ENCODE results near the gene JARID2.

The JARID2 gene

DNA sequence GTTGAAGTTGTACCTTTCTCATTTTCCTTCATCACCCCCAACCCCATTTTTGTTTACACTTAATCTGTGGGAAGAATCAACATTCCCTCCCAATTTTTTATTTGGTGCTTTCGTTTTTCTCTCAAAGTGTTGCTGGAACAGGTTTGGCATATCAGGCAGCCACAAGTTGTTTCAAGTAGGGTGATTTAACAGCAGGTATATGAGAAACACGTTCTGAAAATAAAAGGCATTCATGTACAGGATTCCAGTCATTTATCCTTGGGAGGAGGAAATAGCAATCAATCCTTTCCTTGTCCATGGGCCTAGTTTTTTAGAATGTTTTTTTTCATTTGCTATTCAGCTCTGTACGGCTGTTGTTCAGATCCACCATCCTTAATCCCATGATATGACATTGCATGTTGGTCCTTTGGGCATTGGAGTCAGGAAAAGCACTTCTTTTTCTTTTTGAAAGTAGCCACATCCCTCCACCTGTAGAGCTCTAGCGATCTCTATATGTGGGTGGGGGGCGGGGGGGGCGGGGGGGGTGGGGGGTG, 120.2 kb downstream of the JARID2 start:
- Histone ChIP-seq H3K9me3 (ENCODE audit: low read length) (no peaks in the 10 kb centered on the region), H3K4me3 (ENCODE audit: low read depth in 1 of 2, low read length in 2 of 2) (no peak overlapping the region), H3K36me3 (ENCODE audit: insufficient read depth, low read length) (no peaks in the 10 kb centered on the region), H3K4me1 (ENCODE audit: insufficient read depth, low read length) (peaks cover 40% of the 10 kb centered on the region), H3K27me3 (ENCODE audit: control insufficient read depth in 1 of 2, insufficient read depth in 2 of 2, low read length in 2 of 2) (no peaks in the 10 kb centered on the region), H3K27ac (ENCODE audit: low read depth, low read length) (no peak overlapping the region), H3K9ac (ENCODE audit: low read length) (no peak overlapping the region)

DNA sequence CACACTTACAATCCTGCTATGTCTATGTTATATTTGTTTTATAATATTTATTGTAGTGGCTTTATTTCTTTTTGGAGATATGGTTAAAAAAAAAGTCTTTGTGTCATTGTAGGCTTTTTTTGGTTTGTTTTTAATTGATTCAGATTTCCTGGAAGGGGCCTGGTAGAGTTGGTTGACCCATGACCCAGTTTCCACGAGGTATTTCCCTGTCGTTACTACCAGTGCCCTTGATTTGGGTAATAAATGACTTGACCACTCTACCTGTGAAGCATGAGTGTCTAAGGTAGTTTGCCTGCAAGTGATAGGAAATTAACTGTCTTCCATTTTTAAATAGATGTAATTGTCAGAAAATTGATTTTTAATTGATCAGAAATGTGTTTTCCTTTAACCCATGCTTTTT, 121.0 kb downstream of the JARID2 start:
- Histone ChIP-seq H3K9ac (ENCODE audit: low read length) (no peak overlapping the region), H3K4me3 (ENCODE audit: low read depth in 1 of 2, low read length in 2 of 2) (no peak overlapping the region), H3K27ac (ENCODE audit: low read depth, low read length) (no peak overlapping the region), H3K9me3 (ENCODE audit: low read length) (no peaks in the 10 kb centered on the region), H3K27me3 (ENCODE audit: control insufficient read depth in 1 of 2, insufficient read depth in 2 of 2, low read length in 2 of 2) (no peaks in the 10 kb centered on the region), H3K4me1 (ENCODE audit: insufficient read depth, low read length) (peaks cover 43% of the 10 kb centered on the region), H3K36me3 (ENCODE audit: insufficient read depth, low read length) (no peaks in the 10 kb centered on the region)

DNA sequence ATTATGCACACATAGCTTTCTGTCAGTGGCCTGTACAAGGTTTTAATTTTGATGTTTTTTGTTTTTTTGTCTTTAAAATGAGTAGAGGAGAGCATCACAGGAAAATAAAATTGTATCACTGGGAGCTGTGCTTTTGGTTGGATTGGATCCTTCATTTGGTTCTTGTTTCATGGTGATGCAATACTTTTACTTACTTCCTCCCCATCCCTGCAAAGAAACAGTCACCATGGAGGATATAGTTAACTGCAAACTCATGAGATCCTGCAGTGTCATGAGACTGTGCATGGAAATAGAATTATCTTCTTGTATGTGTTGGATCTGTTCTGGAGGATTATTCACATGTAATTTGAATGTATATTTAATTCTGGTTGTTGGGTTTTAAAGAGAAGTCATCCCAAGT, 122.3 kb downstream of the JARID2 start:
- Histone ChIP-seq H3K9me3 (ENCODE audit: low read length) (no peaks in the 10 kb centered on the region), H3K9ac (ENCODE audit: low read length) (no peak overlapping the region), H3K36me3 (ENCODE audit: insufficient read depth, low read length) (no peaks in the 10 kb centered on the region), H3K27me3 (ENCODE audit: control insufficient read depth in 1 of 2, insufficient read depth in 2 of 2, low read length in 2 of 2) (no peaks in the 10 kb centered on the region), H3K27ac (ENCODE audit: low read depth, low read length) (no peak overlapping the region), H3K4me1 (ENCODE audit: insufficient read depth, low read length) (peaks cover 37% of the 10 kb centered on the region), H3K4me3 (ENCODE audit: low read depth in 1 of 2, low read length in 2 of 2) (no peak overlapping the region)

DNA sequence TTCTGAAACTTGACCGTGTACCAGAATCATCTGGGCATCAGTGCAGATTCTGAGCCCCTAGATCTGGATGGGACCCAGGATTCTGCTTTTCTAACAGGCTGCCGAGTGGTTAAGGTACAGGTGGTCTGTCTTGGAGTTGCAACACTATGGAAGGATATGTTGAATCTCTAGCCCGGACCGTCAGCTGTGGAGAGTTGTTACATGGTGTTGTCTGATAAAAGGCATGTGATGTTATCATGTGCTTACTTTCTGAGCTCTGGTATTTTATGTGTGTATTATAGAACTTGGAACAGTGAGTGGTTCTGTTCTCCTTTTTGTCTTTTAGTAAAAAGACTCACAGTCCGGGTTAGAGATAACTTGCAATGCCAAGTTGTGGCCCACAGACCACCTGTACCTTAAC, 123.0 kb downstream of the JARID2 start:
- Histone ChIP-seq H3K4me3 (ENCODE audit: low read depth in 1 of 2, low read length in 2 of 2) (no peak overlapping the region), H3K9ac (ENCODE audit: low read length) (no peak overlapping the region), H3K27ac (ENCODE audit: low read depth, low read length) (no peak overlapping the region), H3K36me3 (ENCODE audit: insufficient read depth, low read length) (no peaks in the 10 kb centered on the region), H3K4me1 (ENCODE audit: insufficient read depth, low read length) (peaks cover 37% of the 10 kb centered on the region), H3K9me3 (ENCODE audit: low read length) (no peaks in the 10 kb centered on the region), H3K27me3 (ENCODE audit: control insufficient read depth in 1 of 2, insufficient read depth in 2 of 2, low read length in 2 of 2) (no peaks in the 10 kb centered on the region)

DNA sequence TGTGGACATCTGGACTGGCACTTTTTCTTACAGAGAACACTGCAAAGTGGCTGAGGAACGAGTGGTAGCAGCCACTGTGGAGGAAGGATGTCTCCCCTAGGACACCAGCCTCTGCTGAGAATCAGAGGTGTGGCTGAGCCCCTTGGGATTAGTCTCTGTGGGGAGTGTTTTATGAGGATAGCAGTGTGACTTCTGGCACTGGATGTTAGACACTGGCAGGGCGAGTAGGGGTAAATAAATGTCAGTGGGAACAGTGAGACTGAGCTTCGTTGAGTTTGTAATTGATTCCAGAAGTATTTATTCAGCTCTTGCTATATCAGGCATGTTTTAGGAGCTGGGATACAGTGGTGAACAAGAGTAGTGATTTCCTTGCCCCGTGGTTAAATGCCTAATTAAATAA, 124.0 kb downstream of the JARID2 start:
- Histone ChIP-seq H3K27me3 (ENCODE audit: control insufficient read depth in 1 of 2, insufficient read depth in 2 of 2, low read length in 2 of 2) (no peaks in the 10 kb centered on the region), H3K36me3 (ENCODE audit: insufficient read depth, low read length) (no peaks in the 10 kb centered on the region), H3K9me3 (ENCODE audit: low read length) (no peaks in the 10 kb centered on the region), H3K4me3 (ENCODE audit: low read depth in 1 of 2, low read length in 2 of 2) (no peak overlapping the region), H3K9ac (ENCODE audit: low read length) (no peak overlapping the region), H3K4me1 (ENCODE audit: insufficient read depth, low read length) (peaks cover 37% of the 10 kb centered on the region), H3K27ac (ENCODE audit: low read depth, low read length) (no peak overlapping the region)

DNA sequence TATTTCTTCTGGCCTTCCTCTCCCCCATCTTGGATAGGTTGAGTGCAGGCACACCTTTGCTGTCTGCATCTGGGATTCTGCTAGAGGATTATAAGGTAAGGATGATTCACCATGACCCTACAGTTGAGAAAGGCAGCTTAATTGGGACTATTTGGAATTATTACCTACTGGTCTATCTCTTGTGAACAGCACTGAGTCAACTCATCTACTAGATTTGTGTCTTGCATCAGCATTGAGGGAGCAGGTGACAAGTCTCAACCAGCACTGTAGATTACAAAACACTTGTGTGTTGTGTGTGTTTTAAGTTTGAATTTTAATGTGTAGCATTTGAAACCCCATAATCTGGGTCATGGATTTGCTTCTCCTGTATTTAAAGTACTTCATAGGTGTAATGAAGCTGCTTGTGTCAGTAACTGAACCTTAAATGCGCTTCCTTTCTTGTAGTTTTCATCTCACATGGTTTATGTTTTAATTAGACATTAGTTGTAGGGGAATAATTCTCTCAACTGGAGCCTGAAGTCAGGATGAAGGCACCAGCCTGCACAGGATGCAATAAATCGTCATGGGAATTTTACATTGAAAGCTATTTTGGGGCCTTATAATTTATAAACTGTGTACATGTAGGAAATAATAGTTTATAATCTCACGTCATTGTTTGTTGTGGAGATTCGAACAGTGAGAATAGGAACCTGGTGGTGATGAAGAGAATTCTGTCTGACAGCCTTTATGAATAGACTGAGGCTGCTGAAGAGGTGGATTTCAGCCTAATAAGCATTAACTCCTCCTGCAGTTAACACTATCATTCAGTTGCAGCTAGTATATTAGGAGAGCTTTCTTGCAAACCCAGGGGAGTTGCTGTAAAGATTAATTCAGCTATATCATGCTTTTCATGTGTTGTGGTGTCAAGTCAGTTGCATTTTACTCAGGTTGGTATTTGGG, 125.1 kb downstream of the JARID2 start:
- no peak overlapping the region for H3K4me3 ChIP-seq (ENCODE audit: low read depth in 1 of 2, low read length in 2 of 2)
- no peak overlapping the region for H3K9ac ChIP-seq (ENCODE audit: low read length)
- H3K9me3 ChIP-seq (ENCODE audit: low read length): no peaks in the 10 kb centered on the region
- no peaks in the 10 kb centered on the region for H3K36me3 ChIP-seq (ENCODE audit: insufficient read depth, low read length)
- H3K27ac ChIP-seq (ENCODE audit: low read depth, low read length): no peak overlapping the region
- H3K4me1 ChIP-seq (ENCODE audit: insufficient read depth, low read length): peaks cover 27% of the 10 kb centered on the region
- no peaks in the 10 kb centered on the region for H3K27me3 ChIP-seq (ENCODE audit: control insufficient read depth in 1 of 2, insufficient read depth in 2 of 2, low read length in 2 of 2)

DNA sequence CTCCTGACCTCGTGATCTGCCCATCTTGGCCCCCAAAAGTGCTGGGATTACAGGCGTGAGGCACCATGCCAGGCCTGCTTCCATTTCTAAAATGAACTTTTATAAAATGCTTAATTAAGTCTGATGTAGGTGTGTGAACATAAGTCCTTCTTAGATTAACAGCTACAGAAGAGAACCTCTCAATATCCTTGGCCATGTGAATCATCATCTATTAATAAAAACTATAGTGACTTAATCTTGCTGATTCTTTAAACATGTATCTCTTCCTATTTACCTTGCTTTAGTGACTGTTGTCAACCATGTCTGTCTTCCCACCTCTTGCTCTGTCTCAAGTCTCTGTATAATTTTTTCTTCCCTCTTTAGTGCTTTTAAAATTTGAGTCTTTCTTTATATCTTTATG, 127.1 kb downstream of the JARID2 start:
- Histone ChIP-seq H3K9me3 (ENCODE audit: low read length) (no peaks in the 10 kb centered on the region), H3K27me3 (ENCODE audit: control insufficient read depth in 1 of 2, insufficient read depth in 2 of 2, low read length in 2 of 2) (no peaks in the 10 kb centered on the region), H3K4me3 (ENCODE audit: low read depth in 1 of 2, low read length in 2 of 2) (no peak overlapping the region), H3K36me3 (ENCODE audit: insufficient read depth, low read length) (no peaks in the 10 kb centered on the region), H3K9ac (ENCODE audit: low read length) (no peak overlapping the region), H3K4me1 (ENCODE audit: insufficient read depth, low read length) (peaks cover 20% of the 10 kb centered on the region), H3K27ac (ENCODE audit: low read depth, low read length) (no peak overlapping the region)

DNA sequence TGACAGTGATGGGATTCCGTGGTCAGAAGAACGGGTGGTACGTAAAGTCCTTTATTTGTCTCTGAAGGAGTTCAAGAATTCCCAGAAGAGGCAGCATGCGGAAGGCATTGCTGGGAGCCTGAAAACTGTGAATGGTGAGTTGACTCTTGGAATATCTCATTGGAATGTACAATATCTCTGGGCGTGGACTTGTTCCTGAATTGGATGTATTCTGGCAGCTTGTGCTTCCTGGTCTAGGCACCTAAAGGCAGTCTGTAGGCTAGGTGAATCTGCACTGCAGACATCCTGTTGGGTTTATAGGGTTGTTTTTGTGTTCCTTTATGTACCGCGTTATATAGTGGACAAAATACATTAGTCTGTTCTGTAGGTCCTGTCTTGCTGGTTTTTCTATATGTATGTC, 128.2 kb downstream of the JARID2 start:
- Histone ChIP-seq H3K4me3 (ENCODE audit: low read depth in 1 of 2, low read length in 2 of 2) (no peak overlapping the region), H3K4me1 (ENCODE audit: insufficient read depth, low read length) (peaks cover 13% of the 10 kb centered on the region), H3K9me3 (ENCODE audit: low read length) (no peaks in the 10 kb centered on the region), H3K27ac (ENCODE audit: low read depth, low read length) (no peak overlapping the region), H3K9ac (ENCODE audit: low read length) (no peak overlapping the region), H3K27me3 (ENCODE audit: control insufficient read depth in 1 of 2, insufficient read depth in 2 of 2, low read length in 2 of 2) (no peaks in the 10 kb centered on the region), H3K36me3 (ENCODE audit: insufficient read depth, low read length) (no peaks in the 10 kb centered on the region)

DNA sequence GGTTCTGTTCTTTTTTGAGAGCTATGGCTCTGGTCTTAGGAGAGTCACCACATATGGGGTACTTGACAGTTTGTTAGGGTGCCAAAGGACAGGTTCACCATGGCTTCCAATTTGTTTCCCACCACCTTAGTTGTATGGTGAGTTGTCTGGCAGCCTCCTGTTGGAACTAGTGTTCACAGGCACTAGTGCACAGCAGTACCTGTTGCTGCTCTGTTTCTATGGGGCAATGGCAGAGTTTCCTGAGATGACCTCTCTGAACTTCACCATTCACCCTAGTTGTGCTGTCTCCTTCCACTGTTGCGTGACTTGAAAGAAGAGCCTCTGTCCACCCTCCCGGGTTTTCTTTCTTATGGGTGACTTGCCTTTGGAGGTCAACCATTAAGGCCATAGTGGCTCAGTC, 129.1 kb downstream of the JARID2 start:
- peaks cover 9% of the 10 kb centered on the region for H3K4me1 ChIP-seq (ENCODE audit: insufficient read depth, low read length)
- H3K36me3 ChIP-seq (ENCODE audit: insufficient read depth, low read length): no peaks in the 10 kb centered on the region
- H3K27me3 ChIP-seq (ENCODE audit: control insufficient read depth in 1 of 2, insufficient read depth in 2 of 2, low read length in 2 of 2): no peaks in the 10 kb centered on the region
- no peak overlapping the region for H3K27ac ChIP-seq (ENCODE audit: low read depth, low read length)
- no peaks in the 10 kb centered on the region for H3K9me3 ChIP-seq (ENCODE audit: low read length)
- no peak overlapping the region for H3K4me3 ChIP-seq (ENCODE audit: low read depth in 1 of 2, low read length in 2 of 2)
- H3K9ac ChIP-seq (ENCODE audit: low read length): no peak overlapping the region

DNA sequence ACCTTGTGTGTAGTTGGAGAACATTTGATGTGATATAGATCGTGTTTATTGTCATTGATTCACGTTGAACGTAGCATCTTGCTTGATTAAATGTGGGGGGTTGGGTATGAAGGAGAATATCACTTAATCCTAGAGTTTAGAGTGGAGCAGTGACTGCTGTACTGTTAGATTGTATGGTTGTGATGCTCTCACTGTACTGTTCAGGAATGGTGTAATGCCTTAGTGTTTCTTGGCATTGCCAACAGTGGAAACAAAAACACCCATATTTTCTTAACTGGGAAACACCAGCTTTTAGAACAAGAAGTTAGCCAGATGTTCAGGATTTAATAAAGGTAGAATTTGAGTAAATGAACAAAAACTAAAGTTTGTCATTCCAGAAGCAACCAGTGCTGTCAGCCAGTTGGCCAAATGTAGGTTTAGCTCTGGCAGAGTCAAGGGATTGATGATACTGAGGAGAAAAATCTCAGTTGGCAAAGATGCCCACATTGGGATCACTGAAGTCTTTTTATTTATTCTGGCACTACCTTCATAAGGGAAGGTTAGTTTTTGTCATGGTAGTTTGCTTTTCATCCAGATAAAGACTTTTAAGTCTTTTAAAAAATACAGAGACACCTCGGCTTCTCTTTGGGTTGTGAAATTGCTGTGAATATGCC, 129.9 kb downstream of the JARID2 start:
- Histone ChIP-seq H3K9ac (ENCODE audit: low read length) (no peak overlapping the region), H3K4me3 (ENCODE audit: low read depth in 1 of 2, low read length in 2 of 2) (no peak overlapping the region), H3K27me3 (ENCODE audit: control insufficient read depth in 1 of 2, insufficient read depth in 2 of 2, low read length in 2 of 2) (no peaks in the 10 kb centered on the region), H3K27ac (ENCODE audit: low read depth, low read length) (no peak overlapping the region), H3K9me3 (ENCODE audit: low read length) (no peaks in the 10 kb centered on the region), H3K4me1 (ENCODE audit: insufficient read depth, low read length) (peaks cover 10% of the 10 kb centered on the region), H3K36me3 (ENCODE audit: insufficient read depth, low read length) (no peaks in the 10 kb centered on the region)

DNA sequence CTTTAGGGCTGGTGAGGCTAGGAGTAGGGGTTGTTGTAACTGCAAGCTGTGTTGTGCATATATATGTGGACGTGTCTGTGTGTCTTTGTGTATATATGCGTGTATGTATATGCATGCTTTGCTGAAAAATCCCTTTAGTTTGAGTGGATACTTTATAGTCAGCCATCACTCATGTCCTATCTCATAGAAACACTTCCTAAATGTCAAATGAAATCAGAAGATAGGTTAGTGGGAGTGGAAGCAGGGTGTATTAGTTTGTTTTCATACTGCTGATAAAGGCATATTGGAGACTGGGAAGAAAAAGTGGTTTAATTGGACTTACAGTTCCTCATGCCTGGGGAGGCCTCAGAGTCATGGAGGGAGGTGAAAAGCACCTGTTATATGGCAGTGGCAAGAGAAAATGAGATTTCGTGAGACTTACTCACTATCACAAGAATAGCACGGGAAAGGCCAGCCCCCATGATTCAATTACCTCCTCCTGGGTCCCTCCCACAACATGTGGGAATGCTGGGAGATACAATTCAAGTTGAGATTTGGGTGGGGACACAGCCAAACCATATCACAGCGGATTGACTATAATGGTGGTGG, 131.1 kb downstream of the JARID2 start:
- Histone ChIP-seq H3K4me1 (ENCODE audit: insufficient read depth, low read length) (peaks cover 4% of the 10 kb centered on the region), H3K27me3 (ENCODE audit: control insufficient read depth in 1 of 2, insufficient read depth in 2 of 2, low read length in 2 of 2) (no peaks in the 10 kb centered on the region), H3K4me3 (ENCODE audit: low read depth in 1 of 2, low read length in 2 of 2) (no peak overlapping the region), H3K9ac (ENCODE audit: low read length) (no peak overlapping the region), H3K9me3 (ENCODE audit: low read length) (no peaks in the 10 kb centered on the region), H3K27ac (ENCODE audit: low read depth, low read length) (no peak overlapping the region), H3K36me3 (ENCODE audit: insufficient read depth, low read length) (no peaks in the 10 kb centered on the region)
